Suprapubic skin (tissue), 4 donors: ENCODE data around the gene MOCS3. TPM values are rescaled to one million over a fixed set of nuclear protein-coding genes. Genes with fewer than 3 reads are reported as not detected.

ENCODE experiments used
- DNase-seq, 2 donors: peaks; one replicate each; pipeline ENCODE4 v3.0.0-alpha.2; 2019; ENCODE audit warnings: low spot score in 2 of 2
- H3K27ac ChIP-seq: fragments of 200-600 bp; sonication (generic); one replicate; pipeline ENCODE4 v1.5.1; 2019
- H3K27me3 ChIP-seq: fragments of 200-600 bp; sonication (generic); one replicate; pipeline ENCODE4 v1.5.1; 2019
- H3K36me3 ChIP-seq: fragments of 200-600 bp; sonication (generic); one replicate; pipeline ENCODE4 v1.5.1; 2019
- H3K4me1 ChIP-seq: fragments of 200-600 bp; sonication (generic); one replicate; pipeline ENCODE4 v1.5.1; 2019
- H3K4me3 ChIP-seq: fragments of 200-600 bp; sonication (generic); one replicate; pipeline ENCODE4 v1.5.1; 2019; ENCODE audit warnings: mild to moderate bottlenecking
- H3K9me3 ChIP-seq: fragments of 200-600 bp; sonication (generic); one replicate; pipeline ENCODE4 v1.5.1; 2019
- EP300 ChIP-seq: sonication (generic); formaldehyde crosslinking; IDR thresholded peaks from one replicate; pipeline ENCODE4 v1.6.1; 2017; ENCODE audit warnings: antibody characterized with exemption
- POLR2A ChIP-seq, 2 donors: fragments of 450-650 bp; IDR thresholded peaks; one replicate each; pipeline ENCODE4 v1.6.1; 2017; ENCODE audit warnings: antibody characterized with exemption in 2 of 2, mild to moderate bottlenecking in 2 of 2, moderate library complexity in 2 of 2
- POLR2AphosphoS5 ChIP-seq, 3 donors: sonication (generic); formaldehyde crosslinking; IDR thresholded peaks; one replicate each; pipeline ENCODE4 v1.6.1; 2017; ENCODE audit warnings: antibody characterized with exemption in 3 of 3
- WGBS: methylation state at CpG from one replicate; pipeline ENCODE4 v1.1.5; 2018; 5-methylcytosine and 5-hydroxymethylcytosine counted together
- total RNA-seq, 4 donors: library from RNA; depleted of rRNA; stranded (reverse); fragments of >200 nt; gene quantifications; one replicate each; pipeline ENCODE4 v1.1.0, GENCODE V29; 2016
- TF ChIP-seq, protein P1 (sequence below), 2 donors: fragments of 200-600 bp in 1 of 2; fragments of 450-650 bp in 1 of 2; sonication (generic) in 1 of 2; IDR thresholded peaks; one replicate each; pipeline ENCODE4 v1.5.1; 2016 to 2019; ENCODE audit warnings: antibody characterized with exemption in 2 of 2, mild to moderate bottlenecking in 1 of 2, moderate library complexity in 1 of 2

Gene MOCS3
- total RNA-seq, 4 donors from 2014 or later, result 4.5 to 7.4 (median 6.5) TPM

- H3K36me3 ChIP-seq, result peaks cover 89% of the 10 kb centered on the region
- H3K9me3 ChIP-seq, result no peaks in the 10 kb centered on the region
- no peak overlapping the region for H3K27ac ChIP-seq
- H3K4me1 ChIP-seq, result no peaks in the 10 kb centered on the region
- H3K4me3 ChIP-seq, result no peak overlapping the region
- no peak for DNase-seq
- TF ChIP-seq POLR2AphosphoS5 (IDR thresholded peaks at IDR 0.05) (no peak), EP300 (no peak), POLR2A (IDR thresholded peaks at IDR 0.05) (no peak)
- TF ChIP-seq, protein P1, sequence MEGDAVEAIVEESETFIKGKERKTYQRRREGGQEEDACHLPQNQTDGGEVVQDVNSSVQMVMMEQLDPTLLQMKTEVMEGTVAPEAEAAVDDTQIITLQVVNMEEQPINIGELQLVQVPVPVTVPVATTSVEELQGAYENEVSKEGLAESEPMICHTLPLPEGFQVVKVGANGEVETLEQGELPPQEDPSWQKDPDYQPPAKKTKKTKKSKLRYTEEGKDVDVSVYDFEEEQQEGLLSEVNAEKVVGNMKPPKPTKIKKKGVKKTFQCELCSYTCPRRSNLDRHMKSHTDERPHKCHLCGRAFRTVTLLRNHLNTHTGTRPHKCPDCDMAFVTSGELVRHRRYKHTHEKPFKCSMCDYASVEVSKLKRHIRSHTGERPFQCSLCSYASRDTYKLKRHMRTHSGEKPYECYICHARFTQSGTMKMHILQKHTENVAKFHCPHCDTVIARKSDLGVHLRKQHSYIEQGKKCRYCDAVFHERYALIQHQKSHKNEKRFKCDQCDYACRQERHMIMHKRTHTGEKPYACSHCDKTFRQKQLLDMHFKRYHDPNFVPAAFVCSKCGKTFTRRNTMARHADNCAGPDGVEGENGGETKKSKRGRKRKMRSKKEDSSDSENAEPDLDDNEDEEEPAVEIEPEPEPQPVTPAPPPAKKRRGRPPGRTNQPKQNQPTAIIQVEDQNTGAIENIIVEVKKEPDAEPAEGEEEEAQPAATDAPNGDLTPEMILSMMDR (IDR thresholded peaks at IDR 0.05), result no peak
- 89% methylated on average over 4 of the region's 4 CpGs for WGBS
- no peaks in the 10 kb centered on the region for H3K27me3 ChIP-seq
Observed at GRCh38 chr20:50948132-50948785, 10.4 kb upstream of the MOCS3 start.

- Histone ChIP-seq H3K9me3 (no peaks in the 10 kb centered on the region), H3K36me3 (peaks cover 46% of the 10 kb centered on the region), H3K4me3 (no peak overlapping the region), H3K27me3 (no peaks in the 10 kb centered on the region), H3K27ac (no peak overlapping the region), H3K4me1 (peaks cover 24% of the 10 kb centered on the region)
- no peak for DNase-seq
- 90% methylated on average over 2 of the region's 2 CpGs for WGBS
- TF ChIP-seq POLR2A (IDR thresholded peaks at IDR 0.05) (no peak), POLR2AphosphoS5 (IDR thresholded peaks at IDR 0.05) (no peak), EP300 (no peak)
- TF ChIP-seq, protein P1 (IDR thresholded peaks at IDR 0.05), result no peak
Observed at GRCh38 chr20:50953196-50953595, 5.4 kb upstream of the MOCS3 start.

GRCh38 chr20:50953821-50954220 is 4.8 kb upstream of the MOCS3 start:
- H3K9me3 ChIP-seq, result no peaks in the 10 kb centered on the region
- DNase-seq, result no peak
- H3K4me3 ChIP-seq, result no peak overlapping the region
- peaks cover 40% of the 10 kb centered on the region for H3K36me3 ChIP-seq
- no peak for TF ChIP-seq POLR2AphosphoS5 (IDR thresholded peaks at IDR 0.05)
- TF ChIP-seq, protein P1 (IDR thresholded peaks at IDR 0.05), result no peak
- TF ChIP-seq POLR2A (IDR thresholded peaks at IDR 0.05), result no peak
- TF ChIP-seq EP300, result no peak
- H3K27ac ChIP-seq, result no peak overlapping the region
- H3K4me1 ChIP-seq, result peaks cover 24% of the 10 kb centered on the region
- H3K27me3 ChIP-seq, result no peaks in the 10 kb centered on the region

DNA sequence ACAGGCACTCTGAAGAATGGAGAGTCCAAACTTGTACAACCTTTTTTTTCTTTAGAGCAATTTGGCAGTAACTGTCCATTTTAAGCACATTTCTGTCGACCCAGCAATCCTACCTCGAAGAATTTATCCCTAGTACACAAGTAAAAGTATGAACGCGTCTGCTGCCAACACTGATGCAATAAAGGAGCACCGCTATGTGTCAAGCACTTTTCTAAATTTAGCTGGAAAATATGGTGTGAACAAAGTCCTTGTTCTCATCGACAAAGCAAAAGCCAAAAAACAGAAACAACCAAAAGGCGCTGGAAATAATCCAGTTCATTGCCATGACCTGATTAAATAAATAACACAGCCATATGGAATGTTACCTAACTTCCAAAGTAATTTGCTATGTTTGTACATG is 1.3 kb upstream of the MOCS3 start:
- TF ChIP-seq, protein P1 (IDR thresholded peaks at IDR 0.05), result no peak
- TF ChIP-seq POLR2AphosphoS5 (IDR thresholded peaks at IDR 0.05), result no peak
- Histone ChIP-seq H3K4me1 (peaks cover 38% of the 10 kb centered on the region), H3K9me3 (no peaks in the 10 kb centered on the region), H3K27me3 (no peaks in the 10 kb centered on the region), H3K4me3 (peak overlapping the region; percentile 92), H3K36me3 (peaks cover 15% of the 10 kb centered on the region), H3K27ac (peak overlapping the region; percentile 95)
- no peak for DNase-seq
- WGBS, result 13% methylated on average over 7 of the region's 7 CpGs

DNA sequence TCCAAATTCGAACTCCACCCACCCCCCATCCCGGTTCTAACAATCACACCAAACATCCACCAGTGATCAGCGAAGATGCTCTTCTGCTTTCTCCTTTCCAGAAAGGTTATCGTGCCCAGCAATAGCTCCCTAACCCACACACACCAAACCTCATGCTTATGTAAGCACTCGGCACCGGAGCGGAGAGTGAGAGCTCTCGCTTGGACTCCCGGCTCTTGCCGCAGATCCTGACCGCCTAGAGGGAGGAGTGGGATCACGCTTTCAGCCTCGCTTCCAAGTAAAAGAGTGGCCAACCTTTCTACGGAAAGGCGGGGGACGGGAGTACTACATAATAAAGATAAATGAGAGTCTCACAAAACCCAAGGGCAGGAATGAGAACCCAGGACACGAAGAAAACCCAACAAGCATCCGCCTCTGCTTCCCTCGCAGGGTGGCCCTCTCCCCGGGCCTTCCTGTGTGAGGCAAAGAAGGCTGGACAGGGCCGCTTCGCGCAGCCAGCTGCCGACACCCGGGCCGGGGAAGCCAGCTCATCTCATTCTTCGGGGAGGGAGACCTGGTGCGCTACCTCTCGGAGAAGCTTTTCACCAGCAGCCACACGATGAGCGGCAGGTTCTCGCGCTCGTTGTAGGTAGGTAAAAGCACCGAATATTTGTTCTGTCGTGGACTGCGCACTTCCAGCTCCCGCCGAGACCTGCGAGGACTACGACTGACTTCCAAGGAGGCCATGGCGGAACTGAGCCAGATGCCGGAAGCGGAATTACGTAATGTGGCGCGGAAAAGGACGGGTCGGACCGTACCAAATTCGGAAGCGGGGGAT is 612 bp upstream of the MOCS3 start, which contains the start of gene DPM1:
DPM1 (minus strand) TSS at position 735 of the 817 bp plus-strand sequence; CDS start at position 726, 9 bp downstream.
- TF ChIP-seq EP300, result no peak
- TF ChIP-seq POLR2AphosphoS5 (IDR thresholded peaks at IDR 0.05), result peak; percentile 96 to 99 (median 97)
- TF ChIP-seq, protein P1 (IDR thresholded peaks at IDR 0.05), result no peak
- peak in 1 of 2 donors; percentile 83 for TF ChIP-seq POLR2A (IDR thresholded peaks at IDR 0.05)
- no peaks in the 10 kb centered on the region for H3K9me3 ChIP-seq
- peak within 1 kb of the TSS; percentile 95 for H3K27ac ChIP-seq
- under 1% methylated on average over 51 of the region's 52 CpGs for WGBS
- no peaks in the 10 kb centered on the region for H3K27me3 ChIP-seq
- H3K4me3 ChIP-seq, result peak within 1 kb of the TSS; percentile 92
- peaks cover 17% of the 10 kb centered on the region for H3K36me3 ChIP-seq
- DNase-seq, result peak; percentile 92 to 94
- H3K4me1 ChIP-seq, result peaks cover 38% of the 10 kb centered on the region
